Breast epithelium (tissue), 4 donors: ENCODE measurements around the gene PCDHGA8. TPM values are rescaled to one million over a fixed set of nuclear protein-coding genes. Genes with fewer than 3 reads are reported as not detected.
"Not testable (repeated sequence)": the region's sequence is repeated elsewhere in the genome, so short reads cannot be mapped to it uniquely, and the experiment has no call there.

Experiments used
- DNase-seq, 2 donors: peaks; one replicate each; pipeline ENCODE4 v3.0.0-alpha.2; 2019; ENCODE audit warnings: low spot score in 2 of 2
- H3K27ac ChIP-seq, 2 donors: fragments of 200-600 bp; sonication (generic) in 1 of 2; one replicate each; pipeline ENCODE4 v1.5.1; 2016 to 2019; ENCODE audit warnings: mild to moderate bottlenecking in 1 of 2
- H3K27me3 ChIP-seq, 2 donors: fragments of 200-600 bp; sonication (generic) in 1 of 2; one replicate each; pipeline versions ENCODE4 v1.5.1 to v1.6.0; 2017 to 2019; ENCODE audit warnings: control low read depth in 1 of 2, mild to moderate bottlenecking in 1 of 2
- H3K36me3 ChIP-seq: fragments of 200-600 bp; one replicate; pipeline ENCODE4 v1.5.1; 2019
- H3K4me1 ChIP-seq, 2 donors: fragments of 200-600 bp; sonication (generic); one replicate each; pipeline ENCODE4 v1.5.1; 2016 to 2019; ENCODE audit warnings: control low read depth in 1 of 2
- H3K4me3 ChIP-seq, 3 donors: fragments of 200-600 bp; sonication (generic); 1 replicate in 2 of 3; 2 replicates in 1 of 3; pipeline ENCODE4 v1.5.1; 2016 to 2019; ENCODE audit warnings: mild to moderate bottlenecking in 3 of 3, moderate library complexity in 2 of 3
- H3K9me3 ChIP-seq, 2 donors: fragments of 200-600 bp; sonication (generic) in 1 of 2; one replicate each; pipeline ENCODE4 v1.5.1; 2016 to 2019; ENCODE audit warnings: control low read depth in 1 of 2
- POLR2A ChIP-seq: fragments of 450-650 bp; IDR thresholded peaks from one replicate; pipeline ENCODE4 v1.6.1; 2016; ENCODE audit warnings: antibody characterized with exemption, mild to moderate bottlenecking, moderate library complexity
- POLR2AphosphoS5 ChIP-seq, 3 donors: sonication (generic); formaldehyde crosslinking; IDR thresholded peaks; one replicate each; pipeline ENCODE4 v1.6.1; 2017; ENCODE audit warnings: antibody characterized with exemption in 3 of 3
- intact Hi-C: fragments of 100-400 bp; cut with DNase I; formaldehyde crosslinking; loops from one replicate; pipeline ENCODE4 v1.15.1; 2023; ENCODE audit warnings: low total_unique reads
- total RNA-seq, 3 donors: library from RNA; depleted of rRNA; stranded (reverse); fragments of >200 nt; gene quantifications; one replicate each; pipeline ENCODE4 v1.1.0, GENCODE V29; 2016
- TF ChIP-seq, protein P1 (sequence below), 3 donors: fragments of 450-650 bp; IDR thresholded peaks; one replicate each; pipeline ENCODE4 v1.5.1; 2016 to 2017; ENCODE audit warnings: antibody characterized with exemption in 3 of 3, mild to moderate bottlenecking in 3 of 3, moderate library complexity in 3 of 3

The PCDHGA8 gene
- total RNA-seq, 3 donors from 2014 or later, result 2.6 to 7.2 (median 6.0) TPM

GRCh38 chr5:141417494-141418172 is 25.2 kb downstream of the PCDHGA8 start, which contains the start of gene PCDHGB7:
PCDHGB7 (plus strand) TSS chr5:141417677; CDS start chr5:141417860, 183 bp downstream.
- H3K4me3 ChIP-seq, result peak within 1 kb of the TSS; percentile 39 to 63 (median 40)
- TF ChIP-seq, protein P1, sequence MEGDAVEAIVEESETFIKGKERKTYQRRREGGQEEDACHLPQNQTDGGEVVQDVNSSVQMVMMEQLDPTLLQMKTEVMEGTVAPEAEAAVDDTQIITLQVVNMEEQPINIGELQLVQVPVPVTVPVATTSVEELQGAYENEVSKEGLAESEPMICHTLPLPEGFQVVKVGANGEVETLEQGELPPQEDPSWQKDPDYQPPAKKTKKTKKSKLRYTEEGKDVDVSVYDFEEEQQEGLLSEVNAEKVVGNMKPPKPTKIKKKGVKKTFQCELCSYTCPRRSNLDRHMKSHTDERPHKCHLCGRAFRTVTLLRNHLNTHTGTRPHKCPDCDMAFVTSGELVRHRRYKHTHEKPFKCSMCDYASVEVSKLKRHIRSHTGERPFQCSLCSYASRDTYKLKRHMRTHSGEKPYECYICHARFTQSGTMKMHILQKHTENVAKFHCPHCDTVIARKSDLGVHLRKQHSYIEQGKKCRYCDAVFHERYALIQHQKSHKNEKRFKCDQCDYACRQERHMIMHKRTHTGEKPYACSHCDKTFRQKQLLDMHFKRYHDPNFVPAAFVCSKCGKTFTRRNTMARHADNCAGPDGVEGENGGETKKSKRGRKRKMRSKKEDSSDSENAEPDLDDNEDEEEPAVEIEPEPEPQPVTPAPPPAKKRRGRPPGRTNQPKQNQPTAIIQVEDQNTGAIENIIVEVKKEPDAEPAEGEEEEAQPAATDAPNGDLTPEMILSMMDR (IDR thresholded peaks at IDR 0.05), result peak; percentile 37 to 64 (median 37)
- DNase-seq, result peak in 1 of 2 donors; percentile 48
- H3K36me3 ChIP-seq, H3K27me3 ChIP-seq, H3K4me1 ChIP-seq: not testable (repeated sequence)
- peak within 1 kb of the TSS in 1 of 2 donors; percentile 57 for H3K27ac ChIP-seq
- intact Hi-C loops, result loop anchor here (1.0 kb wide), 1 partner anchor 8 kb away; no protein-coding TSS in a partner anchor
- peaks cover 78 to 99% of the 10 kb centered on the region in 2 donors for H3K9me3 ChIP-seq

- no peaks in the 10 kb centered on the region for H3K27me3 ChIP-seq
- TF ChIP-seq, protein P1 (IDR thresholded peaks at IDR 0.05), result no peak
- TF ChIP-seq POLR2AphosphoS5 (IDR thresholded peaks at IDR 0.05) (no peak), POLR2A (no peak)
- H3K36me3 ChIP-seq, result no peaks in the 10 kb centered on the region
- no peak overlapping the region for H3K27ac ChIP-seq
- no peaks in the 10 kb centered on the region for H3K4me1 ChIP-seq
- H3K9me3 ChIP-seq, result peaks cover 77 to 99% of the 10 kb centered on the region in 2 donors
- intact Hi-C loops, result no loop called here
- no peak for DNase-seq
- peak overlapping the region in 1 of 3 donors; percentile 40 for H3K4me3 ChIP-seq
Observed at GRCh38 chr5:141419074-141419880, 26.8 kb downstream of the PCDHGA8 start.

- no peak within 1 kb of the TSS for H3K27ac ChIP-seq
- no peaks in the 10 kb centered on the region for H3K27me3 ChIP-seq
- TF ChIP-seq, protein P1 (IDR thresholded peaks at IDR 0.05), result no peak
- TF ChIP-seq POLR2A (no peak), POLR2AphosphoS5 (IDR thresholded peaks at IDR 0.05) (no peak)
- H3K4me1 ChIP-seq, result no peaks in the 10 kb centered on the region
- H3K36me3 ChIP-seq, result no peaks in the 10 kb centered on the region
- peaks cover 80 to 100% of the 10 kb centered on the region in 2 donors for H3K9me3 ChIP-seq
- intact Hi-C loops, result loop anchor here (10.0 kb wide), 1 partner anchor 134 kb away; no protein-coding TSS in a partner anchor
- peak within 1 kb of the TSS; percentile 0 to 54 (median 22) for H3K4me3 ChIP-seq
- DNase-seq, result no peak
Observed at GRCh38 chr5:141420855-141421488, 28.5 kb downstream of the PCDHGA8 start, which contains the start of gene PCDHGA11. PCDHGA11 (plus strand) TSS chr5:141421051; CDS start chr5:141421228, 177 bp downstream.

GRCh38 chr5:141421489-141421855 is 29.0 kb downstream of the PCDHGA8 start:
- Histone ChIP-seq H3K27ac (no peak overlapping the region), H3K27me3 (no peaks in the 10 kb centered on the region), H3K9me3 (peaks cover 85 to 100% of the 10 kb centered on the region in 2 donors), H3K4me1 (no peaks in the 10 kb centered on the region), H3K4me3 (peak overlapping the region in 2 of 3 donors; percentile 22 to 54), H3K36me3 (no peaks in the 10 kb centered on the region)
- TF ChIP-seq POLR2A (no peak), POLR2AphosphoS5 (IDR thresholded peaks at IDR 0.05) (no peak)
- TF ChIP-seq, protein P1 (IDR thresholded peaks at IDR 0.05), result no peak
- no peak for DNase-seq
- intact Hi-C loops, result loop anchor here (10.0 kb wide), 1 partner anchor 133 kb away; no protein-coding TSS in a partner anchor
